Common myeloid progenitor, CD34-positive (primary cell): ENCODE results near the gene ULBP3. TPM values are rescaled to one million over a fixed set of nuclear protein-coding genes. Genes with fewer than 3 reads are reported as not detected.

ENCODE experiments used
- CTCF ChIA-PET: fragments of 350-600 bp; sonication (Branson Sonifier 250); formaldehyde crosslinking; loops from one replicate; lab custom pipeline; 2021; ENCODE audit warnings: antibody characterized with exemption; lab: Charles Lee
- POLR2A ChIA-PET: fragments of 350-600 bp; sonication (Branson Sonifier 250); formaldehyde crosslinking; loops from one replicate; lab custom pipeline; 2021; ENCODE audit warnings: antibody characterized with exemption; lab: Charles Lee
- DNase-seq, 3 donors: peaks; one replicate each; pipeline versions ENCODE4 v3.0.0 to v3.0.0-alpha.2; 2013
- H3K27ac ChIP-seq, 2 experiments: 1 replicate in 1 of 2; 2 replicates in 1 of 2; pipeline ENCODE4 v1.7.0; 2013; ENCODE audit warnings: inconsistent platforms in 2 of 2, low read length in 2 of 2, mild to moderate bottlenecking in 2 of 2, low read depth in 1 of 2, moderate library complexity in 1 of 2; ENCODE audit not compliant: severe bottlenecking in 2 of 2, insufficient read depth in 1 of 2, poor library complexity in 1 of 2
- H3K27me3 ChIP-seq, 5 experiments: replicated peaks in 2 of 5; 1 replicate in 3 of 5; 2 replicates in 2 of 5; pipeline versions ENCODE4 v1.6.1 to v1.7.0; 2013; ENCODE audit warnings: low read length in 4 of 5, mild to moderate bottlenecking in 2 of 5, moderate library complexity in 2 of 5, inconsistent platforms in 1 of 5; ENCODE audit not compliant: insufficient read depth in 5 of 5, control insufficient read depth in 4 of 5
- H3K36me3 ChIP-seq, 4 experiments: 1 replicate in 2 of 4; 2 replicates in 2 of 4; pipeline versions ENCODE4 v1.6.1 to v1.7.0; 2013; ENCODE audit warnings: low read length in 3 of 4, control low read depth in 1 of 4, mild to moderate bottlenecking in 1 of 4; ENCODE audit not compliant: control insufficient read depth in 4 of 4, insufficient read depth in 4 of 4
- H3K4me1 ChIP-seq, 4 experiments: 1 replicate in 3 of 4; 2 replicates in 1 of 4; pipeline versions ENCODE4 v1.6.1 to v1.7.1; 2013; ENCODE audit warnings: low read length in 3 of 4, mild to moderate bottlenecking in 3 of 4, control low read depth in 1 of 4, inconsistent platforms in 1 of 4, moderate library complexity in 1 of 4; ENCODE audit not compliant: control insufficient read depth in 4 of 4, insufficient read depth in 4 of 4; ENCODE audit errors: control extremely low read depth in 1 of 4
- H3K4me3 ChIP-seq, 7 experiments: 1 replicate in 4 of 7; 2 replicates in 3 of 7; pipeline versions ENCODE4 v1.5.1 to v1.7.0; 2013; ENCODE audit warnings: mild to moderate bottlenecking in 7 of 7, low read length in 6 of 7, moderate library complexity in 6 of 7, inconsistent platforms in 2 of 7, low read depth in 2 of 7, control low read depth in 1 of 7; ENCODE audit not compliant: insufficient read depth in 4 of 7, control insufficient read depth in 1 of 7; ENCODE audit errors: extremely low read depth in 1 of 7
- H3K9me3 ChIP-seq, 5 experiments: 1 replicate in 4 of 5; 2 replicates in 1 of 5; pipeline versions ENCODE4 v1.6.1 to v1.7.1; 2013; ENCODE audit warnings: low read length in 4 of 5, mild to moderate bottlenecking in 2 of 5, inconsistent platforms in 1 of 5, low read depth in 1 of 5, moderate library complexity in 1 of 5; ENCODE audit not compliant: control insufficient read depth in 4 of 5, insufficient read depth in 2 of 5; ENCODE audit errors: control extremely low read depth in 1 of 5
- WGBS: methylation state at CpG from one replicate; pipeline ENCODE4 v1.1.5; 2013; ENCODE audit not compliant: insufficient coverage; 5-methylcytosine and 5-hydroxymethylcytosine counted together
- polyA plus RNA-seq: library from polyadenylated mRNA; unstranded; fragments of 120-200 nt; gene quantifications from one replicate; pipeline ENCODE4 v1.2.1, GENCODE V29; 2013

ULBP3 gene
- polyA plus RNA-seq: 0.44 TPM

DNA sequence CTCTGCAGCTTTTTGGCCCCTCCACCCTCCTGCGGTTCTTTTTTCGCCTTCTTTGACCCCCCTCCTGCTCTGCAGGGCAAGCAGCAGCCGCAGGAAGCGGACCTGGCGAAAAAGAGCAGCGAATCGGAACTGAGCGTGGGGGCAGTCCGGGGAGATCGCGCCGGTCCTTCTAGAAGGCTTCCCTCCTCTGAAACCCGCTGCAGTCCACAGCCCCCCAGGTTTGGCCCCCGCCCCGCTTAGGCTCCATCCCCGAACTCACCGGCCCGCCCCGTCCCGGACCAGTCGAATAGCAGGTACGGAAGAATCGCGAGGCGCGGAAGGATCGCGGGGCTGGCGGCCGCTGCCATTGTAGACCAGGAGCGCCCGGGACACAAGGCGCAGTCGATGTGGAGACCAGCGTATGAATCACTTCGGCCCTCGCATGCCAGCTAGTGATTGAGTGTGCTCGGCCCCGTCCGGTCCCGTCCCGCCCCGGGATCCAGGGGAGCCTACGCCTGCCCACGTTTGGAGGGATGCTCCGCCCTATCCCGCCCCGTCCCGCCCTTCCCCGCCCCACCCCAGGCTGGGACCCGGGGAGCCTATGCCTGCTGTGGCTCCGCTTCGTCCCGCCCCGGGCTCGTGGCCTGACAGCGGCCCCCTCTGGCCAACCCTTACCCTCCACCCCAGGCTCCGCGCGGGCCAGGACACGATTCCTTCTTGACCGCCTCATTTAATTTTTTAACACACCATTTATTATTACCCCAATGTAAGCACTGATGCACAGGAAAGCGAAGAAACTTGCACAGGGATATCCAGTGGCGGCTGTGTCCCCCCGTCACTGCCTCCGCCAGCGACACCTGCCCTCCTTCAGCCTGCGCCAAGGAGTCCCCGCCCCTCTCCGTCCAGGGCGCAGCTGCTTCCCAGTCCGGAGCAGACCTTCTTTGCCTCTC is at the start of gene ULBP3:
ULBP3 (minus strand) TSS at position 402 of the 929 bp plus-strand sequence; CDS start at position 347, 55 bp downstream.
- Histone ChIP-seq H3K4me3 (peak within 1 kb of the TSS; percentile 41 to 89 (median 76)), H3K4me1 (peaks cover 0 to 15% (median 11%) of the 10 kb centered on the region in 4 experiments), H3K27me3 (peaks cover 0 to 3% (median 0%) of the 10 kb centered on the region in 5 experiments), H3K36me3 (peaks cover 0 to 6% (median 0%) of the 10 kb centered on the region in 4 experiments), H3K27ac (no peak within 1 kb of the TSS), H3K9me3 (no peaks in the 10 kb centered on the region)
- 0% methylated on average over 52 of the region's 72 CpGs for WGBS
- peak; percentile 72 to 78 (median 72) for DNase-seq
- ChIA-PET POLR2A (no interaction called here), CTCF (interaction anchor here (0.8 to 3.7 kb wide), 2 partner anchors 11 to 14 kb away, joined by 3 to 16 read pairs; no protein-coding TSS in a partner anchor)

DNA sequence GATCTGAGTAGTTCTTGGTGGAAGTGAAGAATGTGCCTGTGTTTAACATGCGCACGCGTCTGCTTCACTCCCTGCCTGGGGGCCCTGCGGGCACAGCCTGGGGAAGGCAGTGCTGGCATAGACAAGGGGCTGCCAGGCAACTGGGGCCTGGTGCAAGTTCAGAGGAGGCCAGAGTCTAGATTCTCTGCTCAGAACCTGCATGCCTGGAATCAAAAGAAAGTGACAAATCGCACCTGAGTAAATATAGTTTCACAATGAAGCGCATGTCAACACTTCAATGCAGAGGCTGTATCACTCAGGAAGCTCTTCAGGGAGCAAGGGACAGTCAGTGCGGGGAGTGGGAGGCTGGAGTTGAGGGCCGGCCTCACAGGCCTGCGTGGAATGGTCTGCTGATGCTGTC is 49.7 kb upstream of the ULBP3 start:
- POLR2A ChIA-PET: no interaction called here

DNA sequence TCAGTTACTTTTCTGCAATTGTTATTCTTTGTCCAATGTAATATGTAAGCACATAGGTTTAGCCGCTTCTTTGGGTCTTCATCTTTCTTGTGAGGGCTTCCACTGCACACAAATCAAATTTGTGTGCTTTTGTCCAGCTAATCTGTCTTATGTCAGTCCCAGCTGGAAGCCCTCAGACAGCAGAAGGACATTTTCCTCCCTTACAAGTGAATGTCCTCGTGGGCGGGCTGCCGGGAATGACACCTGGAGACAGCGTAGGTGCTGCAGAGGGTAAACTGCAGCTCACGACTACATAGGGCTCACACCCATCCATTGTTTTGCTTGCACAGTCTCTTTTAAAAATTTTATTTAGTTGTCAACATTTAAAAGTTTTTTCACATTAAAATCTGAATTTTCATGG is 49.3 kb upstream of the ULBP3 start:
- WGBS: 94% methylated on average over 5 of the region's 6 CpGs

More for the DNA sequence above, 49.7 kb upstream of the ULBP3 start:
- H3K36me3 ChIP-seq: no peaks in the 10 kb centered on the region
- no peak for DNase-seq
- no peak overlapping the region for H3K4me3 ChIP-seq
- H3K27ac ChIP-seq: no peak overlapping the region
- H3K9me3 ChIP-seq: no peaks in the 10 kb centered on the region
- H3K4me1 ChIP-seq: peaks cover 8 to 34% (median 17%) of the 10 kb centered on the region in 4 experiments
- H3K27me3 ChIP-seq: peaks cover 0 to 4% (median 0%) of the 10 kb centered on the region in 5 experiments
- WGBS: 86% methylated on average over 9 of the region's 9 CpGs
- CTCF ChIA-PET: interaction anchor here (0.7 to 0.9 kb wide), 2 partner anchors 10 to 17 kb away, joined by 3 read pairs; no protein-coding TSS in a partner anchor

DNA sequence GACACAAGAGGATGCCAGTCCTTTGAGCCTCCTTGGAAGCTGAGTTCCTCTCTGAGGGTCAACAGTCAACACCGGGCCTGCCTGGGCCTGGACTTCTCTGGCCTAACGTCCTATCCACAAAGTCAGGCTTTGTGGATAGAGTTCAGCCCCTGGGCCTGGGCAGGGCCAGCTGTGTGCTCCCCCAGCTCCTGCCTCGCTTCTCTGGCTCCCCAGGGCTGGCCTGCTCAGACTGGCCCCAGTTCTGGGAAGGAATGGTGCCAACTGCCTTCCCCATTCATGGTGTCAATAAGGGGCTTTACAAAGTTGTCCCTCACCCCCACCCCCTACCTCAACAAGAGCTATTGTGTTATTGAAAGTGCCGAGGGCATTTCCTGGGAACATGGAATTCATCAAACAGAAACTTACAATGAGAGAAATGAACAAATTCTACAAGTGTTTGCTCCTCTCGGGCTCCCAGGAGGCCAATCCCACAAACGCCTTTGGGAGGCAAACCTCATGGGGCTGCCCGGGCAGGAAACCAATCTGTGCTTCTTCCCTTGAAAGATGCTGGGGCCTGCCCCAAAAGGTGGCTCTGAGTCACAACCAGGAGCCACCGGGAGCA is 47.4 kb upstream of the ULBP3 start:
- peaks cover 0 to 6% (median 0%) of the 10 kb centered on the region in 5 experiments for H3K27me3 ChIP-seq
- no peaks in the 10 kb centered on the region for H3K9me3 ChIP-seq
- DNase-seq: no peak
- H3K4me3 ChIP-seq: no peak overlapping the region
- no peaks in the 10 kb centered on the region for H3K36me3 ChIP-seq
- POLR2A ChIA-PET: no interaction called here
- CTCF ChIA-PET: no interaction called here
- 87% methylated on average over 7 of the region's 8 CpGs for WGBS
- H3K4me1 ChIP-seq: peaks cover 8 to 28% (median 15%) of the 10 kb centered on the region in 4 experiments
- no peak overlapping the region for H3K27ac ChIP-seq

More for the DNA sequence above, 49.3 kb upstream of the ULBP3 start:
- ChIA-PET POLR2A (no interaction called here), CTCF (interaction anchor here (0.9 kb wide), 1 partner anchor 10 kb away, joined by 3 read pairs; no protein-coding TSS in a partner anchor)
- Histone ChIP-seq H3K4me3 (no peak overlapping the region), H3K9me3 (no peaks in the 10 kb centered on the region), H3K27ac (no peak overlapping the region), H3K27me3 (peaks cover 0 to 6% (median 0%) of the 10 kb centered on the region in 5 experiments), H3K4me1 (peaks cover 8 to 34% (median 15%) of the 10 kb centered on the region in 4 experiments), H3K36me3 (no peaks in the 10 kb centered on the region)
- no peak for DNase-seq

DNA sequence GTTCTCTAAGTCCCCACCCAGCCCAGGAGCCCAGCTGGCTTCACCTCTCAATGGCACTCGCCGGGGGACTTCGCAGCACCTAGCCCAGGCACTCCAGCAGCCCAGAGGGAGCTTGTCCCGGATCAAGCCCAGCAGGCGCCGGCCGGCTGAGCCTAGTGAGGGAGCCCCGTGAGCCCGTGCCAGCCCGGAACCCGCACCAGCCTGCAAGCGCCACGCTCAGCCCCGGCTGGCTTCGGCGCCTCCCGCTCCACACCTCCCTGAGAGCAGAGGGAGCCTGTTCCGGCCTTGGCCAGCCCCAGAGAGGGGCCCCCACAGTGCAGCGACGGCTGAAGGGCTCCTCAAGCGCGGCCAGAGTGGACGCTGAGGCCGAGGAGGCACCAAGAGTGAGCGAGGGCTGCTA is 46.8 kb upstream of the ULBP3 start:
- H3K36me3 ChIP-seq: no peaks in the 10 kb centered on the region
- ChIA-PET CTCF (no interaction called here), POLR2A (no interaction called here)
- no peak for DNase-seq
- H3K4me1 ChIP-seq: peaks cover 8 to 28% (median 15%) of the 10 kb centered on the region in 4 experiments
- H3K9me3 ChIP-seq: no peaks in the 10 kb centered on the region
- no peak overlapping the region for H3K27ac ChIP-seq
- 93% methylated on average over 23 of the region's 25 CpGs for WGBS
- H3K4me3 ChIP-seq: no peak overlapping the region
- peaks cover 0 to 6% (median 0%) of the 10 kb centered on the region in 5 experiments for H3K27me3 ChIP-seq

DNA sequence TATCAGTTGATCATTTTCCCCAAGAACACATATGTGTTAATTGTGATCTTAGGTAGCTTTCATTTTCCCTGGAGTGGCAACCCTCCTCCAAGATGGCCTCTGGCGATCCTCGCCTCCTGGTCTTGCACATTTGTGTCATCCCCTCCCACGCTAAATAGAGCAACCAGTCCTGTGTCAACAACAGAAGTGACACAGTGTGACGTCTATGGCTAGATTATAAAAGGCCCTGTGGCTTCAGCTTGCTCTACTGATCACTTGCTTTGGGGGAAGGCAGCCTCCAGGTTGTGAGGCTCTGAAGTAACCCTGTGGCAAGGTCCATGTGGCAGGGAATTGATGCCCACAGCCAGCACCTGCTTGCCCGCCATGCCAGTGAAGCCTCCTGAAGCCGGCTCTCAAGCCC is 43.3 kb upstream of the ULBP3 start:
- Histone ChIP-seq H3K27me3 (peaks cover 0 to 6% (median 0%) of the 10 kb centered on the region in 5 experiments), H3K9me3 (no peaks in the 10 kb centered on the region), H3K27ac (no peak overlapping the region), H3K4me3 (no peak overlapping the region), H3K36me3 (no peaks in the 10 kb centered on the region), H3K4me1 (no peaks in the 10 kb centered on the region)
- DNase-seq: no peak
- ChIA-PET CTCF (no interaction called here), POLR2A (no interaction called here)
- 97% methylated on average over 5 of the region's 6 CpGs for WGBS
